ENCODE data around the gene ZNF148.
"Not testable (repeated sequence)": the region's sequence is repeated elsewhere in the genome, so short reads cannot be mapped to it uniquely, and the experiment has no call there.

Gene ZNF148

DNA sequence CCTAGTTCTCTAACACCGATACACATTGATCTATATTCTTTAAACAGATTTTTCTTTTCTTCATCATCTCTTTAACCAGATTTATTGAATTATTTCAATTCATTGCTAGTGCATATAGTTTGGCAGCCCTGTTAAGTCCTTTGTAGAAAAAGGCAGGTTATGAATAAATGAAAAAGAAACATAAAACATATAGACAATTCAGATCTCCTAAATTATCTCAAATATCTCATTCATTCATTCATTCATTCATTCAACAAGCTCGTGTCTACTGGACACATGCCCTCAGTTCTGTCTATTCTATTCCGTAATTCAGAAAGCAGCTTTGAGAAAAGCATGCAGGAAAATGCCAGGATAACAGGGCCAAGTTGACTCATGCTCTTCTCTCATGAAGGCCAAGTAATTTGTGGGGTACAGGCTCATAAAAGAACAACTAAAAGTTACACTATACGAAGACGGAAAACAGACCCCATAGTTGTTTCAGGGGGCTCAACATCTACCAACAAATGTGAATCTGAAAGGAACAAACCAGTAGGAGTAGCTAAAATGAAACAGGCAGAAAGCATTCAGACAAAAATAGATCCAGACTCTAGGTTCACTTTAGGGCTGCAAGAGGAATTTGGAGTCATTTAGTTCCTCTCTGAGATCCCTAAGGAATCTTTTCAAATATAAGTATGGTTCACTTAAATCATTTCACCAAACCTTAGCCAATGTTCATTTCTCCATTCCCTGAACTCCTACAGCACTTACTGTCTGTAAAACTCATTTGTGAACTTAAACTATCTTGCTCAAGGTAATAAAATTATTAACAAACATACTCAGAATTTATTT is 7.5 kb downstream of the ZNF148 start:
- FAIRE-seq = no peak

DNA sequence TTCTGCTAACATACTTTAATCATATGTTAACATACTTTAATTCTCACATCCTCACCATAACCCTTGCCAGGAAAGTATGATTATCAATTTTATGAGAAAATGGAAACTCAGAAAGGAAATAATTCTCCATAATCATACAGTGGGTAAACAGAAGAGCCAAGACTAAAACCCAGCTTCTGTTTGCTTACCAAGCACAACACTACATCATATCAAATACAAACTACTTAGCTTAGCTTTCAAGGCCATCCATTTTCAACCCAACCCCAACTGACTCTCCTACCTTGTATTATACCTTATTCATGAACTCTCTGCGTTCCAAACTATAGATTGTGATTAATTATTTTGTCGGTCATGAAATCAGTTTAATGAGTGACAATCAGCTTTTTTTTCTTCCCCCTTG is 9.0 kb downstream of the ZNF148 start:
- FAIRE-seq = no peak

DNA sequence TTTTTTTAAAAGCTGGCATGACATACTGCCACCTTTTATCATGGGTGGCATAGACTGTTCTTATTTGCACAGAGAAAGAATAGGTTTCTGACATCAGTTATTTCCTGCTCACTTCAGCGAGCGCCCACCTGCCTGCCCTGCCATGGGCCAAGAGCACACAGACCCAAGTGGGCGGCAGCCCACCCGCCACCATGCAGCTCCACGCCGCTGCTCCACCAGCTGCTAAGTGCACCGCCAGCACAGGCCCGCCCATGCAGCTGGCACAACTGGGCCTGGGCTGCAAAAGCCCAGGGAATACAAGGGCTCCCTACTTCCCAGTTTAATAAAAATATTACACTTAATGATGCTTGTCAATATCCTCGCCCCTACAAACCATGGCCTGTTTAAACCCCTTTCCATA is 15.4 kb downstream of the ZNF148 start:
- FAIRE-seq = no peak

DNA sequence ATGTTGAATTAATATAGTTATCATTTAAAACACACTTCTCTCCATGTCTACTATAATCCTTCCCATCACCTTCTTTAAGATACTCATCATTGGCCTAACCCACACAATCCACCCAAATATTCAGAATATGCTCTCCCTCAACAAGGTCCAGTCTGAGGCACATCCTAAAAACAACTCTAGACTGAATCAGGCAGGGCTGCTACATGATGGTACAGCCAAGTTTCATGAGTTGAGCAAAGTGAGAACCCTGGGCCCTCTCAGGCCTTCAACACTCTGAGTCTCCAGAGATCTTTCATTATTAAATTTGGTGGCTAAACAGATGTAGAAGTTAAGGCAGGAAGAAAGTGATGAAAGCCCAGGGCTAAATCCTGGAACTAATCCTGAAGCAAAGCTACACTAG is 16.2 kb downstream of the ZNF148 start:
- no peak for FAIRE-seq

DNA sequence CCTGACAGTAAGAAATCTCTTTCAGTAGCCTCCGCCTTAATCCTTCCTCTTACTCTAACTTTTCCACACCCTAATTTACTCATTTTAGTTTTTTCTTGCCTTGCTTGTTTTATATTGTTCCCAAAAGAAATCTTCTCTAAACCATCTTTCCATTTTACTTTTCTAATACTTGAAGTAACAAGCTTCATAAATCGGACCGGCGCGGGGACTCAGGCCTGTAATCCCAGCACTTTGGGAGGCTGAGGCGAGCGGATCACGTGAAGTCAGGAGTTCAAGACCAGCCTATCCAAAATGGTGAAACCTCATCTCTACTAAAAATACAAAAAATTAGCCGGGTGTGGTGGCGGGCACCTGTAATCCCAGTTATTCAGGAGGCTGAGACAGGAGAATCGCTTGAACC is 17.3 kb downstream of the ZNF148 start:
- FAIRE-seq = no peak

DNA sequence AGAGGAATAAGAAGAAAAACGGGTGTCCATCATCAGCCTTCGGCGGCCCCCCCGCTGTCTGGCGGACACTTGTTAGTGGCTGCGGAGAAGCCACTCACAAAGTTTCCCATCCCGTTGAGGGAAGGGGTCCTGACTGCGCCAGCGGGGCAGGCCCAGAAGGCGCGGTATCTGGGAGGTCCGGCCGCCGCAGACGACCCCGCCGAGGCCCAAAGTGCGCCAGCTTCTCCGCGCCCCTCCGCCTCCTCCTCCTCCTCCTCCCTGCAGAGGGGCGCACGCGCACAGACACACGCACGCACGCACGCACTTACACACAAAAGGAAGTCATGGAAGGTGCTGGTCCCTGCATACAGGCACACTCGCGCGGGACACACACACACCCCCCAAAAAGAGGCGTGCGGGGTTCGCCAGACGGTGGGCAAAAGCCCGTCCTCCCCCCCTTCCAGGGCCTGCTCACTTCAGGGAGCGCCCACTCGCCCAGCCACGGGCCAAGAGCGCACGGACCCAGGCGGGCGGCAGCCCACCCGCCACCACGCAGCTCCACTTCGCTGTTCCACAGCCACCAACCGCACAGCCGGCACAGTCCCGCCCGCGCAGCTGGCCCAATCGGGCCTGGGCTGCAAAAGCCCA is 18.0 kb downstream of the ZNF148 start:
- no peak for FAIRE-seq

DNA sequence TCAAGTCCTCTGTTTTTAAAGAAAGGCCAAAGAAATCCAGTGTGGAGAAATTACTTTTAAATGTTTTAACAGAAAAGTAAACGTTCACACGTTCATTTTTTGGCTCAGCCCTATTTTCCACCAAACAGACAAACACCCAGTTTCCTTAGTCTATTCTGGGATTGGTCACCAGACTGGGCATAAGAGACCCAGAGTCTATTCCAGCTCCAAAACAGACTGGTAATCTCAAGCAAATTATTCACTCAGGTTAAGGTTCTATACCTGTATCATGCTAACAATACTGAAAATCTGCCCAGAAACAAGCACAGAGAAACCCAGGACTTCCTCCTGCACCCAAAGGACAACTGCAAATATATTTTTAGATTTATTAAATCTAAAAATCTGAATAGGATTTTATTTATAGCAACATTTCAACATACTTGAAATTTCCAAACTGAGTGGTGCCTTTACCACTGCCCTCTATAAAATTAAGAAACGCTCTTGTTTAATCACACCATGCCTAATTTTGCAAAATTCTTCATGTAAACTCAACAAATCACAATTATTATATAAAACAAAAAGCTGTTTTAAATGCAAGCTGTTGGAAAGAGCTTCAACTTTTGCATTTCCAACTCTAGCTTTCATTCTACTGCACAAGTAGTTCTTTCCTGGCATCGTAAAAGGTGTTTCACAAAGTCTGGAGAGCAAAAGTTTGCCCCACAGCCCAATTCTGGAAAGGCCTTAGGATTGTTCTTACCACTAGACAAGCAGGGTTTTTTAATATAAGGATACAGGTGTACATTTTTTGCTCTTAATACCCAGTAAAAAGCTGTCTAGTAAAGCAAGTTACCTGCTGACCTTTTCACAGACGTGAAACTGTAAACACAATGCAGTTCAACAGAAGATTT is 18.7 kb downstream of the ZNF148 start:
- FAIRE-seq = no peak

DNA sequence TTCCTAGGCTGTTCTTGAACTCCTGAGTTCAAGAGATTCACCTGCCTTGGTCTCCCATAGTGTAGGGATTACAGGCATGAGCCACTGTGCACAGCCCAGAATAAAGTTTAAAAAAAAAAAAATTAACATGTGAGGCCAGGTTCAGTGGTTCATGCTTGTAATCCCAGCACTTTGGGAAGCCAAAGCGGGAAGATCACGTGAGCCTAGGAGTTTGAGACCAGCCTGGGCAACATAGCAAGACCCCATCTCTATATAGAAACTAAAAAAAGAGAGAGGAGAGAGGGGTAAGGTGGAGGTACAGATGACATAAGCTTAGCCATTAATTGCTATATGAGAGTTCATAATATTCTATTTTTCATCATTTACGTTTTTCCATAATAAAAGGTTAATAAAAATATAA is 21.5 kb downstream of the ZNF148 start:
- no peak for FAIRE-seq

DNA sequence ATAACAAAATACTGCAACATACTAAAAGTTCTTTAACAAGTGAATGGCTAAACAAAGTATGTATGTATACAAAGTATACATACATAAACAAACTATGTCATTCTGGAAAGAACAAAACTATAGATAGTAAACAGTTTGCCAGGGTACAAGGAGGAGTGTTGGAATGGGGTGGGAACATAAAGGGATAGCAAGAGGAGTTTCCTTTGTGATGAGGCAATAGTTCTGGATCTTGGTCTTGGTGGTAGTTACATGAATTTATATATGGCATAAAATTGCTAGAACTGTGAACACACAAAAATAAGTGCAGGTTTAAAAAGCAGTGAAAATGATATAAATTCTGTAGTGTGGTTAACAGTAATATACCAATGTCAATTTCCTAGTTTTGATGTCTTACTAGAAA is 22.0 kb downstream of the ZNF148 start:
- FAIRE-seq = no peak

DNA sequence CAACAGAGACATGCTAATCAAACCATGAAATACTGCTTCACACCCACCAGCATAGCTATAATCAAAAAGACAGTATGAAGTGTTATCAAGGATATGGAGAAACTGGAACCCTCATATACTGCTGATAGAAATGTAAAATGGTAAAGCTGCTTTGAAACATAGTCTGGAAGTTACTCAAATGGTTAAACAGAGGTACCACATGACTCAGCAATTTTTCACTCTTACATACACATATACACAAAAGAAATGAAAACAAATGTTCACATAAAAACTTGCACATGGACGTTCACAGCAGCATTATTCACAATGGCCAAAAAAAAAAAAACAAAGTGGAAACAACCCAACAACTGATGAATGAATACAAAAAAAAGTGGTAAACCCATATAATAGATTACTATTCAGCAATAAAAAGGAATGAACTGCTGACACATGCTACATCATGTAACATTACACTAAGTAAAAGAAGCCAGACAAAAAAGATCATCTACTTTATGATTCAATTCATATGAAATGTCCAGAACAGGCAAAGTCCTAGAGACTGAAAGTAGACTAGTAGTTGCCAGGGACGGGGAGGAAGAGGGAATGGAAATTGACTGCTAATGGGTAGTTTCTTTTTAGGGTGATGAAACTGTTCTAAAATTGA is 23.2 kb downstream of the ZNF148 start:
- FAIRE-seq = no peak

DNA sequence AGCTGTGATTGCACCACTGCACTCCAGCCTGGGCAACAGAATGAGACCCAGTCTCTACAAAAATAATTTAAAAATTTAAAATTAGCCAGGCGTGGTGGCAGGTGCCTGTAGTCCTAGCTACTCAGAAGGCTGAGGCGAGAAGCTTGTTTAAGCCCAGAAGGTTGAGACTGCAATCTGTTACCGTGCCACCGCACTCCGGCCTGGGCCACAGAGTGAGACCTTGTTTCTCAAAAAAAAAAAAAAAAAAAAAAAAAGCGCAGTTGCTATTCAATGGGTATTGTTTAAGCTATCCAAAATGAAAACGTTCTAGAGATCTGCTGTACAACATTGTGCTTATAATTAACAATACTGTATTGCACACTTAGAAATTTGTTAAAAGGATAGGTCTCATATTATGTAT is 24.0 kb downstream of the ZNF148 start:
- FAIRE-seq = no peak

DNA sequence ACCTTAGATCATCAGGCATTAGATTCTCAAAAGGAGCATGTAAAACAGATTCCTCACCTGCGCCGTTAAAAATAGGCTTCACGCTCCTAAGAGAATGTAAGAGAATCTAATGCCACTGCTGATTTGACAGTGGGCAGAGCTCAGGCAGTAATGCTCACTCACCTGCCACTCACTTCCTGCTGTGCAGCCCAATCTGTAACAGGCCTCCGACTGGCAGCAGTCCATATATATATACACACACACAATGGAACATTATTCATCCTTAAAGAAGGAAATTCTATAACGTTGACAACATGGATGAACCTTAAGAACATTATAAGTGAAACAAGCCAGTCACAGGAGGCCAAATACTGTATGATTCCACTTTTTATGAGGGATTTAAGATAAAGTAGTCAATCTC is 24.5 kb downstream of the ZNF148 start:
- no peak for FAIRE-seq

DNA sequence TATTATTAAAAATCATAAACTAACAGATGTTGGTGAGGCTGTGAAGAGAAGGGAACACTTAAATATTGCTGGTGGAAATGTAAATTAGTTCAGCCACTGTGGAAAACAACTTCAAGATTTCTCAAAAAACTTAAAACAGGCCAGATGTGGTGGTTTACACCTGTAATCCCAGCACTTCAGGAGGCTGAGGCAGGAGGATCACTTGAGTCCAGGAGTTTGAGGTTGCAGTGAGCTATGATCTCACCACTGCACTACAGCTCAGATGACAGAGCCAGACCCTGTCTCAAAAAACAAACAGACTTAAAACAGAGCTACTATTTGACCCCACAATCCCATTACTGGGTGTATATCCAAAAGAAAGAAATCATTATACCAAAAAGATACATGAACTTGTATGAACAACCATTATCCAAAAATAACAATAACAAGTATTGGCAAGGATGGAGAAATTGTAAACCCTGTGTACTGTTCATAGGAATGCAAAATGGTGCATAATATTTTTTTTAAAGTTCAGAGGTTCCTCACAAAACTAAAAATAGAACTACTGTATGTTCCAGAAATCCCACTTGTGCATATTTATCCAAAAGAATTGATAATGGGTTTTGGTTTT is 25.5 kb downstream of the ZNF148 start:
- FAIRE-seq = no peak

DNA sequence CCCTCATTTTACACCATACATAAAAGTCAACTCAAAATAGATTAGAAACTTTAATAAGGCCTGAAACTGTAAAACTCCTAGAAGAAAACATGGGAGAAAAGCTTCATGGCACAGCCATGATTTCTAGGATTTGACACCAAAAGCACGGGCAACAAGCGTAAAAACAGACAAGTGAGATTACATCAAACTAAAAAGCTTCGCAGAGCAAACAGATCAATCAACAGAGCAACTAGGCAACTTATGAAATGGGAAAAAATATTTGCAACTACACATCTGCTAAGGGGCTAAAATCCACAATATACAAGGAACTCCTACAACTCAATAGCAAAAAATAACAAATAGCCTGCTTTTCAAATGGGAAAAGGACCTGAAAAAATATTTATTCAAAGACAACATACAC is 26.1 kb downstream of the ZNF148 start:
- no peak for FAIRE-seq

DNA sequence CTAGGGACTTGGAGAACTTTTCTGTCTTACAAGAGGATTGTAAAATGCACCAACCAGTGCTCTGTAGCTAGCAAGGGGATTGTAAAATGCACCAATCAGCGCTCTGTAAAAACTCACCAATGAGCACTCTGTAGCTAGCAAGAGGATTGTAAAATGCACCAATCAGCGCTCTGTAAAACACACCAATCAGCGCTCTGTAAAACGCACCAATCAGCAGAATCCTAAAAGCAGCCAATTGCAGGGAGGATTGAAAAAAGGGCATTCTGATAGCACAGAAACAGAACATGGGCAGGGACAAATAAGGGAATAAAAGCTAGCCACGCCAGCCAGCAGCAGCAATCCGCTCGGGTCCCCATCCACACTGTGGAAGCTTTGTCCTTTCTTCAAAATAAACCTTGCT is 31.8 kb downstream of the ZNF148 start:
- FAIRE-seq = not testable (repeated sequence)

DNA sequence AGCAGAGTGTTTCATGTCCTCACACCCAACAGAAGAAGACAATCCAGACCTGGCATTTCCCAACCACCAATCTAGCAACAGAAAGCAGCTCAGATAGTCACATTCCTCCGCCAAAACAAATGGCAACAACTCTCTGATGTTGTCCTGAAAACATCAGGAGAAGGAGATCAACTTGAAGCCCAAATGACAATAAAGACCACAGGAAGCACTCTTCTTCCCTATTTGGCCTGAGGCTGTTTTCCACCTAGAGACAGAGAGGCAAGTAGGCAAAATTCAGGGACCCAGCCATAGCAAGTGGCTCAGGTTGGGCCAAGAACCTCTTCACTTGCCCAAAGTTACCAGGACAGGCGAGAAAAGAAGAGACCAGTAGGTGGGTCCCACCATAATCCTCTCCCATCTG is 35.0 kb downstream of the ZNF148 start:
- no peak for FAIRE-seq

DNA sequence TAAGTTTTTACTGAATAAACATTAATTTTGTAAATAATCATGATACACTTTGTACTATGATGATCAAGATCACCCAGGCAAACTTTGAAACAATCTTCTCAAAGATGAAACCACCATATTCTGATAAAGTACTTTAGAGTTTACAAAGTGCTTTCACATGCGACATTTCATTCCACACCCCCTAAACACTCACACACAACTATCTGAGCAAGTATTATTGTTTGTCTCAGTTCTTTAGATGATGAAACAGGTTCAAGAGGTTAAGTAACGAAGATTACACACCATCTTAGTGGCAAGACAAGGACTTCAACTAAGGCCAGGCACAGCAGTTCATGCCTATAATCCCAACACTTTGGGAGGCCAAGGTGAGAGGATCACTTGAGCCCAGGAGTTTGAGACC is 37.6 kb downstream of the ZNF148 start:
- no peak for FAIRE-seq

DNA sequence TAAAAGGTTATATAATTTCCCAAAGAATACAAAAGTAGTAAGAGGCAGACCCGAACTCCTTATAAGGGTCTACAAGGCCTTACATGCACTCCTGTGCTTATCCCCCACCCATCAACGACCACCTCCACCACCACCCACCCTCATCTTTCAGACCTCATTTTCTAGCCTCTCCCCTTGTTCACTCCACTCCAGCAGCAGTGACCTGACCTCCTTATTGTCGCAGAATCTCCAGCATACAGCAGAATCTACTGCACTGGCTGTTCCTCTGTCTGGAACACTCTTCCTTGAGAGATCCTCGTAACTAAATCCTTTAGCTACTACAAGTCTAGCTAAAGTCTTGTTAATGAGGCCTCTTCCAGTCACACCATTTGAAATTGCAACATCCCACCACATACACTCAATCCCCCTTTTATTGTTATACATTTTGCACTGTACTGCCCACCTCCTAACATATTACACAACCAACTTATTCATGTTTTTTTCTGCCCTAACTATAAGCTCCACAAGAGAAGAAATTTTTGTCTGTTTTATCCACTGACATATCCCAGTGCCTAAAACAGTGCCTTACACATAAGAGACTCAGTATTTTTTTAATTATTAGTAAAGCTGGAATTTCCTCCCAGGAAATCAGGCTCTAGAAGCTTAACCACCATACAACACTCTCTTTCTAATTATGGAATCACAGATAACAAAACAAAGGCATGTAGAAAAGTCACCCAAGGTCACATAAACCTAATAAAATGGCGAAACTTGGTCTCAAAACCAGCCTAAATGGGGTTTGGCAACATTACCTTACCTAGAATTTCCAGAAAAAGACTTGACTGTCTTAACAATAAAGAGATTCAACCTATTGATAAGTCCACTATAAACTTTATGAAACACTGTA is 40.2 kb downstream of the ZNF148 start:
- no peak for FAIRE-seq

DNA sequence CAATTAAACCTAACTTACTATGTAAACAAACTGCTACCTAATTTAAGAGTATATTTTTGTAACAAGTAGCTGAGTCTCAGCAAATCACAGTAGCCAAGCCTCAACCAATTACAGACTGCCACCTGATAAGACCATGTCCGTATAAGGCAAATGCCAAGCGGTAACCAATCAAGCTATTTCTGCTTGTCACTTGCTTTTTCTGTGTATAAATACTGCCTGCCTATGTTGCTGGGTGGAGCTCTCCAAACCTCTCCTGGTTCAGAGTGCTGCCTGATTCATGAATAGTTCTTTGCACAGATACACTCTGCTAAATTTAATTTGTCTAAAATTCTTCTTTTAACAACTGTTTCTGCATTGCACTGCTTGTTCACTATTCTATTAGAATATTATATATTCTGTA is 42.6 kb downstream of the ZNF148 start:
- FAIRE-seq = no peak

DNA sequence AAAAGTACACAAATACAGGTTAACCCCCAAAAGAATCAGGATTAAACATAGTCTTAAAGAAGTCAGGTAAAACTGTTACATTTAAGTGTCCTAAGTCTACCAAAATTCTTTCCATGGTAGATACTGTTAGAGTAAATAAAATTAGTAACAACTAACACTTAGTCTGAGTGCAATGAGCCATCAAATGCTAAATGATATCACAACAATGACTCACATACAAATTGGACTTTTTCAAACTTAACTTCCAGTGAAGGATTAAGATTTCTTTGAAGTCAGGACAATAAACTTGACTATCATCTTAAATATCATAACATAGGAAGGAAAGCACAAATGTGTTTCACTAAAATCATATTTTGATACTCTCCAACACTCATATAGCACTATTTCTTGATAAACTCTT is 43.9 kb downstream of the ZNF148 start:
- FAIRE-seq = no peak

DNA sequence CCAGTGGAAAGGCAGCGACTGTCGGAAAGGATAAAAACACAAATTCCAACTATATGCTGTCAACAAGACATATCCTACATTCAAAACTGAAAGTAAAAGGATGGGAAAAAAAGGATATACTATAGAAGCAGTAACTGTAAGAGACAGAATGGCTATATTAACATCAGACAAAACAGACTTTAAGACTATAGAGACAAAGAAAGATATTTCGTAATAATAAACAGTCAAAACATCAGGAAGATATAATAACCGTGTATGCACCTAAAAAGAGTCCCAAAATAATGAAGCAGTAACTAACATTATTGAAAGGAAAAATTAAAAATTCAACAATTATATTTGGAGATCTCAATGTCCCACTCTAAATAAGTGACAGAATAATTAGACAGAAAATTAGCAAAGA is 48.2 kb downstream of the ZNF148 start:
- FAIRE-seq = peak; percentile 9

DNA sequence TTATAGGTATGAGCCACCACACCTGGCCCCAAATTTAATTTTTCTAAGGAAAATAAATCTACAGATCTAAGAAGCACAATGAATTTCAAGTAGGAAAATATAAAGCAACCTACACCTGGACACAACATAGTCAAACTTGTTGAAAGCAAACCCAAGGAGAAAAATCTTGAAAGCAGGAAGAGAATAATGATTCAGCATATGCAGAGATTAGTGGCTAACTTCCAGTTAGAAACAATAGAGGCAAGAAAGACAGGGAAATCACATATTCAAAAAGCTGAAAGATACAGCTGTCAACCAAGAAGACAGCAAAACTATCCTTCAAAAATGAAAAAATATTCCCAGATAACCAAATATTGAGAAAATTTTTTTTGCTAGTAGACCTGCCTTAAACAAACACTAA is 49.4 kb downstream of the ZNF148 start:
- no peak for FAIRE-seq

Data from TTC549 (cell line).